ENCODE results near the gene TMEM18. TPM values are rescaled to one million over a fixed set of nuclear protein-coding genes. Genes with fewer than 3 reads are reported as not detected.

TMEM18 gene
- total RNA-seq, 1 donor = 24.1 TPM

GRCh38 chr2:694174-694573 lies 17.0 kb upstream of the TMEM18 start:
- TF ChIP-seq CTCF (IDR thresholded peaks at IDR 0.05; ENCODE audit: insufficient read depth, low read length) = no peak
- no peak overlapping the region for H3K4me3 ChIP-seq (ENCODE audit: low read depth, low read length)
- DNase-seq (ENCODE audit: low read depth) = no peak

GRCh38 chr2:693606-694005 lies 16.4 kb upstream of the TMEM18 start:
- DNase-seq (ENCODE audit: low read depth) = no peak
- H3K4me3 ChIP-seq (ENCODE audit: low read depth, low read length) = no peak overlapping the region
- TF ChIP-seq CTCF (IDR thresholded peaks at IDR 0.05; ENCODE audit: insufficient read depth, low read length) = no peak

- no peak for TF ChIP-seq CTCF (IDR thresholded peaks at IDR 0.05; ENCODE audit: insufficient read depth, low read length)
- DNase-seq (ENCODE audit: low read depth) = no peak
- no peak overlapping the region for H3K4me3 ChIP-seq (ENCODE audit: low read depth, low read length)
Observed at GRCh38 chr2:692767-693166, 15.6 kb upstream of the TMEM18 start.

GRCh38 chr2:691821-692761 lies 14.9 kb upstream of the TMEM18 start:
- TF ChIP-seq CTCF (IDR thresholded peaks at IDR 0.05; ENCODE audit: insufficient read depth, low read length) = no peak
- no peak overlapping the region for H3K4me3 ChIP-seq (ENCODE audit: low read depth, low read length)
- DNase-seq (ENCODE audit: low read depth) = no peak

- H3K4me3 ChIP-seq (ENCODE audit: low read depth, low read length) = no peak overlapping the region
- no peak for TF ChIP-seq CTCF (IDR thresholded peaks at IDR 0.05; ENCODE audit: insufficient read depth, low read length)
- DNase-seq (ENCODE audit: low read depth) = no peak
Observed at GRCh38 chr2:690799-691198, 13.6 kb upstream of the TMEM18 start.

- no peak overlapping the region for H3K4me3 ChIP-seq (ENCODE audit: low read depth, low read length)
- TF ChIP-seq CTCF (IDR thresholded peaks at IDR 0.05; ENCODE audit: insufficient read depth, low read length) = no peak
- DNase-seq (ENCODE audit: low read depth) = no peak
Observed at GRCh38 chr2:689877-690510, 12.8 kb upstream of the TMEM18 start.
